PC-3 (cell line): ENCODE data around the gene TBC1D5. TPM values are rescaled to one million over a fixed set of nuclear protein-coding genes. Genes with fewer than 3 reads are reported as not detected.

Experiments used
- ATAC-seq: fragments of 200-7000 bp; cut with Tn5 transposase; 2 replicates; pipeline ENCODE4 v1.9.1; 2020; ENCODE audit warnings: mild to moderate bottlenecking, moderate library complexity
- BruUV-seq: library from RNA; stranded (reverse); fragments of 400-500 nt; replicated peaks from 2 replicates; lab custom pipeline; 2021; lab: Mats Ljungman, UMichigan
- CTCF ChIA-PET: fragments of 300-600 bp; sonication (Branson Sonifier 250); formaldehyde crosslinking; loops from one replicate; lab custom pipeline; 2022; ENCODE audit warnings: antibody characterized with exemption; lab: Charles Lee
- POLR2A ChIA-PET: fragments of 300-600 bp; sonication (Branson Sonifier 250); formaldehyde crosslinking; loops from one replicate; lab custom pipeline; 2022; ENCODE audit warnings: antibody characterized with exemption; ENCODE audit not compliant: unreplicated experiment; lab: Charles Lee
- DNase-seq: peaks from one replicate; pipeline ENCODE4 v3.0.0-alpha.2; 2015
- H2AFZ ChIP-seq: fragments of 300-600 bp; sonication (generic); 2 replicates; pipeline ENCODE4 v1.6.0; 2016; ENCODE audit warnings: antibody characterized with exemption, low read length
- H3F3A ChIP-seq: fragments of 300-600 bp; sonication (generic); one replicate; pipeline ENCODE4 v1.6.0; 2017; ENCODE audit warnings: antibody characterized with exemption, low read length, control low read depth, mild to moderate bottlenecking; ENCODE audit not compliant: unreplicated experiment
- H3K27ac ChIP-seq: fragments of 300-600 bp; sonication (generic); 2 replicates; pipeline ENCODE4 v1.5.1; 2016; ENCODE audit warnings: mild to moderate bottlenecking, low read length
- H3K27me3 ChIP-seq: fragments of 300-600 bp; sonication (generic); 2 replicates; pipeline ENCODE4 v1.6.1; 2016; ENCODE audit warnings: low read length, mixed read lengths
- H3K36me3 ChIP-seq: fragments of 300-600 bp; sonication (generic); 2 replicates; pipeline ENCODE4 v1.6.1; 2016; ENCODE audit warnings: low read depth, mixed run types, low read length, mixed read lengths
- H3K4me1 ChIP-seq: fragments of 300-600 bp; sonication (generic); 2 replicates; pipeline ENCODE4 v1.5.1; 2016; ENCODE audit warnings: low read length; ENCODE audit not compliant: insufficient read depth
- H3K4me2 ChIP-seq: fragments of 300-600 bp; sonication (generic); 2 replicates; pipeline ENCODE4 v1.6.0; 2016; ENCODE audit warnings: low read length
- H3K4me3 ChIP-seq: fragments of 300-600 bp; sonication (generic); 2 replicates; pipeline ENCODE4 v1.5.1; 2016; ENCODE audit warnings: mild to moderate bottlenecking, low read length, mixed read lengths
- H3K79me2 ChIP-seq: fragments of 300-600 bp; sonication (generic); 2 replicates; pipeline ENCODE4 v1.6.1; 2017; ENCODE audit warnings: low read length, mixed read lengths
- H3K9ac ChIP-seq: fragments of 300-600 bp; sonication (generic); 2 replicates; pipeline ENCODE4 v1.6.0; 2016; ENCODE audit warnings: mild to moderate bottlenecking, low read length
- H3K9me2 ChIP-seq: fragments of 300-600 bp; sonication (generic); replicated peaks from 2 replicates; pipeline ENCODE4 v1.6.1; 2016; ENCODE audit warnings: mixed run types, low read length, mixed read lengths
- H3K9me3 ChIP-seq: fragments of 300-600 bp; sonication (generic); 2 replicates; pipeline ENCODE4 v1.6.1; 2016; ENCODE audit warnings: low read length, mixed read lengths
- H4K20me1 ChIP-seq: fragments of 300-600 bp; sonication (generic); 2 replicates; pipeline ENCODE4 v1.6.1; 2016; ENCODE audit warnings: low read length, mixed read lengths
- EZH2 ChIP-seq: fragments of 300-600 bp; sonication (generic); IDR thresholded peaks from one replicate; pipeline ENCODE4 v1.6.1; 2017; ENCODE audit warnings: antibody characterized with exemption, mild to moderate bottlenecking, low read length; ENCODE audit not compliant: unreplicated experiment
- EZH2phosphoT487 ChIP-seq: fragments of 300-600 bp; sonication (generic); IDR thresholded peaks from 2 replicates; pipeline ENCODE4 v1.6.1; 2018; ENCODE audit warnings: mild to moderate bottlenecking, antibody characterized with exemption, low read length, borderline replicate concordance
- intact Hi-C: fragments of 100-400 bp; cut with micrococcal nuclease; formaldehyde crosslinking; loops from 2 replicates; pipeline ENCODE4 v1.9.0; 2023
- total RNA-seq: library from RNA; depleted of rRNA; stranded (reverse); fragments of >200 nt; gene quantifications from 2 replicates; pipeline ENCODE4 v1.2.3, GENCODE V29; 2014
- TF ChIP-seq, protein P1 (sequence below): fragments of 300-600 bp; sonication (generic); conservative IDR thresholded peaks from 2 replicates; pipeline ENCODE4 v1.5.1; 2017; ENCODE audit warnings: antibody characterized with exemption, low read depth, mild to moderate bottlenecking, low read length

TBC1D5 gene
- total RNA-seq, 1 experiment from 2014 or later: 54.5 TPM

DNA sequence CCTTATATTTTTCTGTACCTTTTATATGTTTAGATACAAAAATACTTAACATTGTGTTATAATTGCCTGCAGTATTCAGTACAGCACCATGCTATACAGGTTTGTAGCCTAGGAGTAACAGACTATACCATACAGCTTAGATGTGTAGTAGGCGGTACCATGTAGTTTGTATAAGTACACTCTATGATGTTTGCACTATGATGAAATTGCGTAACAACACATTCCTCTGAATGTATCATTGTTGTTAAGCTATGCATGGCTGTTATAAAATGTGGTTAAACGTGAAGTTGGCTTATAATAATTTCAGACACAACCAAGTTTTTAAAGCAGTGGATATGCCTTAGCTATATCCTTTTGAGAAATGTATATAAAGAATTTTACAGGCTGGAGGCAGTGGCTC lies 529.3 kb downstream of the TBC1D5 start:
- Histone ChIP-seq H3K9me2 (no peaks in the 10 kb centered on the region), H3K4me3 (no peak overlapping the region), H2AFZ (no peak overlapping the region), H3K36me3 (no peaks in the 10 kb centered on the region), H3K27me3 (no peaks in the 10 kb centered on the region), H3K4me1 (peaks cover 10% of the 10 kb centered on the region), H3K4me2 (peak overlapping the region; percentile 27; the same call in 1 of the 2 replicates), H3F3A (no peaks in the 10 kb centered on the region), H3K9me3 (no peaks in the 10 kb centered on the region), H3K79me2 (no peaks in the 10 kb centered on the region), H3K9ac (no peak overlapping the region), H4K20me1 (no peaks in the 10 kb centered on the region), H3K27ac (no peak overlapping the region)
- ATAC-seq: peak; percentile 79
- DNase-seq: peak; percentile 90
- POLR2A ChIA-PET: interaction anchor here (0.6 kb wide), 2 partner anchors 323 to 438 kb away, joined by 3 to 4 read pairs; no protein-coding TSS in a partner anchor
- TF ChIP-seq, protein P1, sequence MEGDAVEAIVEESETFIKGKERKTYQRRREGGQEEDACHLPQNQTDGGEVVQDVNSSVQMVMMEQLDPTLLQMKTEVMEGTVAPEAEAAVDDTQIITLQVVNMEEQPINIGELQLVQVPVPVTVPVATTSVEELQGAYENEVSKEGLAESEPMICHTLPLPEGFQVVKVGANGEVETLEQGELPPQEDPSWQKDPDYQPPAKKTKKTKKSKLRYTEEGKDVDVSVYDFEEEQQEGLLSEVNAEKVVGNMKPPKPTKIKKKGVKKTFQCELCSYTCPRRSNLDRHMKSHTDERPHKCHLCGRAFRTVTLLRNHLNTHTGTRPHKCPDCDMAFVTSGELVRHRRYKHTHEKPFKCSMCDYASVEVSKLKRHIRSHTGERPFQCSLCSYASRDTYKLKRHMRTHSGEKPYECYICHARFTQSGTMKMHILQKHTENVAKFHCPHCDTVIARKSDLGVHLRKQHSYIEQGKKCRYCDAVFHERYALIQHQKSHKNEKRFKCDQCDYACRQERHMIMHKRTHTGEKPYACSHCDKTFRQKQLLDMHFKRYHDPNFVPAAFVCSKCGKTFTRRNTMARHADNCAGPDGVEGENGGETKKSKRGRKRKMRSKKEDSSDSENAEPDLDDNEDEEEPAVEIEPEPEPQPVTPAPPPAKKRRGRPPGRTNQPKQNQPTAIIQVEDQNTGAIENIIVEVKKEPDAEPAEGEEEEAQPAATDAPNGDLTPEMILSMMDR: no peak
- TF ChIP-seq EZH2 (no peak), EZH2phosphoT487 (no peak)
- BruUV-seq: no TSS peak
- intact Hi-C loops: no loop called here
- CTCF ChIA-PET: no interaction called here

DNA sequence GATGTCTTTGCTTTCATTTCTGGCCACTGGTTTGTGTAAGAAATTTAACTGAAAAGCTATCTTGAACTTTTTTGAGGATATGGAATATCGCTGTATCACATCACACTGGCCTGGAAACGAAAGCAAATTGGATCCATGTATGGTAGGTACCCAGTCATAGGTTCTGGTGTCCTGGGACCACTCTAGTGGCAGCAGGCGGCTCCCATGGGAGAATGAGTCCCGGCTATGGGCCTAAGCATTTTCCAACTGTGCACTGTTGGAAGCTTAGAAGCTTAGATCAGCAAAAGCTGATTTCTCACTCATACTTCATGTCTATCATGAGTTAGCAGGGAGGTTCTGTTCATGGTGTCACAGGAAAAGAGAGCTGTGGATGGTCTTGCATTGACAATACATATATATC lies 534.5 kb downstream of the TBC1D5 start:
- no peak for DNase-seq
- Histone ChIP-seq H3K4me2 (no peak overlapping the region), H3K9me3 (no peaks in the 10 kb centered on the region), H3F3A (no peaks in the 10 kb centered on the region), H2AFZ (no peak overlapping the region), H3K36me3 (no peaks in the 10 kb centered on the region), H3K79me2 (no peaks in the 10 kb centered on the region), H3K9me2 (no peaks in the 10 kb centered on the region), H3K27ac (no peak overlapping the region), H3K27me3 (no peaks in the 10 kb centered on the region), H4K20me1 (no peaks in the 10 kb centered on the region), H3K9ac (no peak overlapping the region), H3K4me1 (peaks cover 2% of the 10 kb centered on the region), H3K4me3 (no peak overlapping the region)
- TF ChIP-seq, protein P1: no peak
- TF ChIP-seq EZH2 (no peak), EZH2phosphoT487 (no peak)
- no TSS peak for BruUV-seq
- intact Hi-C loops: no loop called here
- POLR2A ChIA-PET: no interaction called here
- CTCF ChIA-PET: no interaction called here
- ATAC-seq: no peak

DNA sequence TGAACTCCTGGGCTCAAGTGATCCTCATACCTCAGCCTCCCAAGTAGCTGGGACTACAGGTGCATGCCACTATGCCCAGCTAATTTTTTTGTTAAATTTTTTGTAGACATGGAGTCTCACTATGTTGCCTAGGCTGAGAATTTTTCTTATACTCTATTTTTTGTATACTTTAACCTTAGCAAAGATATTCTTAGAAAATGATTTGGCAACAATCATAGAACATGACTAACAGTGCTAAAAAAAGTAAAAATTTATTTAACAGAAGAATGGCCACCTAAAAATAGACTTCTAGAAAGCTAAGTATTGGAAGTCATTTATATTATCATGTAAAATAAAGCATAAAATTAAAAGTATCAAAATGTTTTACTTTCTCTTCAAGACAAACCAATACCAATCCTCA lies 535.4 kb downstream of the TBC1D5 start:
- Histone ChIP-seq H3K4me1 (no peaks in the 10 kb centered on the region), H3K27me3 (no peaks in the 10 kb centered on the region), H3K36me3 (peaks cover 5% of the 10 kb centered on the region; the same call in 1 of the 2 replicates), H3K4me2 (no peak overlapping the region), H2AFZ (no peak overlapping the region), H3K27ac (no peak overlapping the region), H3K9me2 (no peaks in the 10 kb centered on the region), H3K9me3 (no peaks in the 10 kb centered on the region), H3K79me2 (no peaks in the 10 kb centered on the region), H3F3A (no peaks in the 10 kb centered on the region), H3K9ac (no peak overlapping the region), H4K20me1 (no peaks in the 10 kb centered on the region), H3K4me3 (no peak overlapping the region)
- ChIA-PET CTCF (no interaction called here), POLR2A (interaction anchor here (0.6 kb wide), 1 partner anchor 38 kb away, joined by 3 read pairs; no protein-coding TSS in a partner anchor)
- no peak for DNase-seq
- ATAC-seq: no peak
- TF ChIP-seq EZH2 (no peak), EZH2phosphoT487 (no peak)
- intact Hi-C loops: no loop called here
- BruUV-seq: no TSS peak
